M059J (cell line): Measurements from ENCODE around the gene PTPRO. TPM values are rescaled to one million over a fixed set of nuclear protein-coding genes. Genes with fewer than 3 reads are reported as not detected.

Experiments used
- DNase-seq: peaks from one replicate; pipeline ENCODE4 v3.0.0-alpha.2; 2012; ENCODE audit warnings: low read depth
- total RNA-seq: library from RNA; depleted of rRNA; stranded (reverse); fragments of >200 nt; shearing (Covaris generic); gene quantifications from 2 replicates; pipeline ENCODE4 v1.2.3, GENCODE V29; 2014

The PTPRO gene
- total RNA-seq, 1 experiment from 2014 or later, result 0.02 TPM

GRCh38 chr12:15444523-15444922 lies 122.2 kb downstream of the PTPRO start:
- DNase-seq, result no peak

- DNase-seq, result peak; percentile 16
These were observed 124.5 kb downstream of the PTPRO start for GRCh38 chr12:15446807-15447206.

GRCh38 chr12:15453613-15454012 lies 131.3 kb downstream of the PTPRO start:
- DNase-seq, result no peak

GRCh38 chr12:15458008-15458407 lies 135.7 kb downstream of the PTPRO start:
- DNase-seq, result no peak

- no peak for DNase-seq
These were observed 146.6 kb downstream of the PTPRO start for GRCh38 chr12:15468911-15469310.

- no peak for DNase-seq
These were observed 147.0 kb downstream of the PTPRO start for GRCh38 chr12:15469356-15469755.

- no peak for DNase-seq
These were observed 149.7 kb downstream of the PTPRO start for GRCh38 chr12:15472036-15472435.

- DNase-seq, result no peak
These were observed 152.5 kb downstream of the PTPRO start for GRCh38 chr12:15474766-15475165.

- peak; percentile 8 for DNase-seq
These were observed 155.5 kb downstream of the PTPRO start for GRCh38 chr12:15477761-15478160.

GRCh38 chr12:15481846-15482245 lies 159.5 kb downstream of the PTPRO start:
- no peak for DNase-seq

- no peak for DNase-seq
These were observed 163.2 kb downstream of the PTPRO start for GRCh38 chr12:15485466-15485865.

- DNase-seq, result no peak
These were observed 164.6 kb downstream of the PTPRO start for GRCh38 chr12:15486859-15487258.

GRCh38 chr12:15488481-15488880 lies 166.2 kb downstream of the PTPRO start:
- DNase-seq, result peak; percentile 9

- peak; percentile 15 for DNase-seq
These were observed 172.2 kb downstream of the PTPRO start for GRCh38 chr12:15494329-15495046.

- DNase-seq, result no peak
These were observed 173.4 kb downstream of the PTPRO start for GRCh38 chr12:15495746-15496145.

GRCh38 chr12:15496738-15497137 lies 174.4 kb downstream of the PTPRO start:
- DNase-seq, result peak; percentile 4

- DNase-seq, result no peak
These were observed 175.5 kb downstream of the PTPRO start for GRCh38 chr12:15497671-15498292.

- no peak for DNase-seq
These were observed 179.9 kb downstream of the PTPRO start for GRCh38 chr12:15502211-15502610.

GRCh38 chr12:15505616-15506015 lies 183.3 kb downstream of the PTPRO start:
- DNase-seq, result no peak

GRCh38 chr12:15515010-15515409 lies 192.7 kb downstream of the PTPRO start:
- DNase-seq, result no peak

GRCh38 chr12:15520083-15520482 lies 197.8 kb downstream of the PTPRO start:
- DNase-seq, result no peak

GRCh38 chr12:15520844-15521243 lies 198.5 kb downstream of the PTPRO start:
- no peak for DNase-seq

- DNase-seq, result peak; percentile 50
These were observed 200.4 kb downstream of the PTPRO start for GRCh38 chr12:15522574-15523187.
